ENCODE data around the gene TMTC1. TPM values are rescaled to one million over a fixed set of nuclear protein-coding genes. Genes with fewer than 3 reads are reported as not detected.

TMTC1 gene
- total and polyA plus RNA-seq, 5 donors from 2014 or later = not detected

DNA sequence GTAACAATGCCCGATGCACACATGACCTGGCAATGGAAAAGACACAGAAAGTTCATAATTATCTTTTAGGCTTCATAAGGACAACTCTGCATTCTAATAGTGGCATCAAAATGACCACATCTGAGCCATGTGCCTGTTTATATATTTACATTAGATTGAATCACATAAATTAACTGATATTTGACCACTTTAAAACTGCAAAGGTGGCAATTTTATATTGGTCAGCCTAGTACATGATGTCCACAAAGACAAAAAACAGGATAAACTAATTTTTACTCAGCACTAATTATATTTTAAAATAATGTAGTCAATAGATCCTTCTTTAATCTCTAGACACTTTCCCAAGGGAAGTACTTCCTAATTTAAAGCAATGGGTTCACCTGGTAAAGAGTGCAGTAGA is 274.2 kb downstream of the TMTC1 start:
- no peaks in the 10 kb centered on the region for H3K9me3 Mint-ChIP-seq
- no peak for ATAC-seq (ENCODE audit: low read depth in 2 of 2)
- no peaks in the 10 kb centered on the region for H3K4me1 ChIP-seq (ENCODE audit: control insufficient read depth, insufficient read depth, low read length, poor library complexity, severe bottlenecking)
- no peaks in the 10 kb centered on the region for H3K9me3 ChIP-seq (ENCODE audit: control insufficient read depth in 2 of 2, low read length in 2 of 2)
- no peak overlapping the region for H3K4me3 Mint-ChIP-seq
- H3K4me1 Mint-ChIP-seq = no peaks in the 10 kb centered on the region
- H3K36me3 ChIP-seq (ENCODE audit: control insufficient read depth, insufficient read depth, low read length) = no peaks in the 10 kb centered on the region
- H3K27me3 Mint-ChIP-seq = peaks cover 21% of the 10 kb centered on the region
- H3K4me3 ChIP-seq (ENCODE audit: low read depth, low read length) = no peak overlapping the region
- DNase-seq = no peak
- H3K27ac ChIP-seq (ENCODE audit: insufficient read depth, low read length, poor library complexity, severe bottlenecking) = no peak overlapping the region
- peaks cover 6% of the 10 kb centered on the region for H3K27me3 ChIP-seq (ENCODE audit: control insufficient read depth, insufficient read depth, low read length)
- no peak overlapping the region for H3K27ac Mint-ChIP-seq
- H3K36me3 Mint-ChIP-seq = no peaks in the 10 kb centered on the region

DNA sequence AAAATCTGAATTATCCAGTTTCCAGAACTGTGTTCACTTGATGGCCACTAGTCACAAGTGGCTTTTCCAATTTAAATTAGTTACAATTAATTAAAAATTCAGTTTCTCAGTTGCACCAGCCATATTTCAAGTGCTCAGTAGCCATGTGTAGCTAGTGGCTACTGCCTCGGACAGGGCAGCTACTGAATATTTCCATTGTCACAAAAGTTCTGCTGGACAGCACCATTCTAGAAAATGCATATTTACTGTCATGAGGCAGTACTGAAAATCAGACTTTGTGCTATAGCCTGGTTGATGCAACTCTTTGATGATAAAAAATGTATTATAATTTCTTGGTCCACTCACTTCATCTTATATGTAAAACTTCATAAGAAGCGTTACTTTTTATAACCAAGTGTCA is 274.8 kb downstream of the TMTC1 start:
- Mint-ChIP-seq H3K27me3 (peaks cover 17% of the 10 kb centered on the region), H3K36me3 (no peaks in the 10 kb centered on the region), H3K27ac (no peak overlapping the region), H3K9me3 (no peaks in the 10 kb centered on the region), H3K4me3 (no peak overlapping the region), H3K4me1 (no peaks in the 10 kb centered on the region)
- H3K9me3 ChIP-seq (ENCODE audit: control insufficient read depth in 2 of 2, low read length in 2 of 2) = no peaks in the 10 kb centered on the region
- H3K27me3 ChIP-seq (ENCODE audit: control insufficient read depth, insufficient read depth, low read length) = peaks cover 5% of the 10 kb centered on the region
- no peaks in the 10 kb centered on the region for H3K4me1 ChIP-seq (ENCODE audit: control insufficient read depth, insufficient read depth, low read length, poor library complexity, severe bottlenecking)
- no peak overlapping the region for H3K4me3 ChIP-seq (ENCODE audit: low read depth, low read length)
- ATAC-seq (ENCODE audit: low read depth in 2 of 2) (no peak), DNase-seq (no peak)
- H3K27ac ChIP-seq (ENCODE audit: insufficient read depth, low read length, poor library complexity, severe bottlenecking) = no peak overlapping the region
- no peaks in the 10 kb centered on the region for H3K36me3 ChIP-seq (ENCODE audit: control insufficient read depth, insufficient read depth, low read length)

DNA sequence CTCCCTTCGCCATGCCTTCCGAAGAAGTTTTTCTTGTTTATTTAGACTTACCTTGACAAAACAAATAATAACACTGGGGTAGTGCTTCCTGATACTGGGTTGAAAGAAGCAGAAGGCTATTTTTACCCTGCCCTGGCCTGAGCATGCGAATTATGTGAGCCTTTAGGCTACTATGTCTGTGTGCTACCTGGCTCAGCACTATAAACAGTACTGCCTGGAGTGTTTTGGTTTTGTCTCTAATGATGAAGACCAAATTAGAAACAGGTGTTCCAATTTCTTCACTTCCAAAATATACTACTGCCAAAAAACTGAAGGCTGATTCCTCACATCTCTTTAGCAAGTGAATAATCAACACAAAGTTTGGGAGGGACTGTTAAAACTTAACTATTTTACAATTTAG is 278.6 kb downstream of the TMTC1 start:
- no peaks in the 10 kb centered on the region for H3K36me3 Mint-ChIP-seq
- Histone ChIP-seq H3K4me3 (ENCODE audit: low read depth, low read length) (no peak overlapping the region), H3K27me3 (ENCODE audit: control insufficient read depth, insufficient read depth, low read length) (peaks cover 2% of the 10 kb centered on the region), H3K4me1 (ENCODE audit: control insufficient read depth, insufficient read depth, low read length, poor library complexity, severe bottlenecking) (no peaks in the 10 kb centered on the region), H3K36me3 (ENCODE audit: control insufficient read depth, insufficient read depth, low read length) (no peaks in the 10 kb centered on the region), H3K9me3 (ENCODE audit: control insufficient read depth in 2 of 2, low read length in 2 of 2) (no peaks in the 10 kb centered on the region), H3K27ac (ENCODE audit: insufficient read depth, low read length, poor library complexity, severe bottlenecking) (no peak overlapping the region)
- no peak overlapping the region for H3K4me3 Mint-ChIP-seq
- no peak for ATAC-seq (ENCODE audit: low read depth in 2 of 2)
- no peak overlapping the region for H3K27ac Mint-ChIP-seq
- H3K9me3 Mint-ChIP-seq = no peaks in the 10 kb centered on the region
- DNase-seq = no peak
- H3K27me3 Mint-ChIP-seq = peaks cover 5% of the 10 kb centered on the region
- H3K4me1 Mint-ChIP-seq = no peaks in the 10 kb centered on the region

DNA sequence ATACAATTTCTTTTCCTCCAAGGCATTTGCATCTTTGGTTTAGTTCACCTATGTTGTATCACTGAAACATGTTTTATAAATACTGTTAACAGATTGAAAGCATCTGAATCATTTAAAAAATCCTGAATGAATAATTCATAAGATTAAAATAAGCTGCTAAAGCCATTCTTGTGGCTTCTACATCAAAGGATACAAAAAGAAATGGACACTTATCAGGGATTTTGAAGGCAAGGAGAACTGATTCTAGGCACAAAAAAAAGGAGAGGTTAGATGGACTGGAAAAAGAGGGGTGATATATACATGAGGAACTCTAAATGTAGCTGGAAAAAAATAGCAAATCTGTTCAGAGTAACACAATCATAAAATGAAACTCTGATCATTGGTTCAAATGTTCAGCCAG is 280.5 kb downstream of the TMTC1 start:
- Mint-ChIP-seq H3K27me3 (peaks cover under 1% of the 10 kb centered on the region), H3K4me3 (no peak overlapping the region), H3K9me3 (no peaks in the 10 kb centered on the region), H3K36me3 (no peaks in the 10 kb centered on the region), H3K4me1 (no peaks in the 10 kb centered on the region), H3K27ac (no peak overlapping the region)
- Histone ChIP-seq H3K9me3 (ENCODE audit: control insufficient read depth in 2 of 2, low read length in 2 of 2) (no peaks in the 10 kb centered on the region), H3K4me1 (ENCODE audit: control insufficient read depth, insufficient read depth, low read length, poor library complexity, severe bottlenecking) (no peaks in the 10 kb centered on the region), H3K36me3 (ENCODE audit: control insufficient read depth, insufficient read depth, low read length) (no peaks in the 10 kb centered on the region), H3K27me3 (ENCODE audit: control insufficient read depth, insufficient read depth, low read length) (peaks cover 2% of the 10 kb centered on the region), H3K27ac (ENCODE audit: insufficient read depth, low read length, poor library complexity, severe bottlenecking) (no peak overlapping the region), H3K4me3 (ENCODE audit: low read depth, low read length) (no peak overlapping the region)
- DNase-seq (no peak), ATAC-seq (ENCODE audit: low read depth in 2 of 2) (no peak)

DNA sequence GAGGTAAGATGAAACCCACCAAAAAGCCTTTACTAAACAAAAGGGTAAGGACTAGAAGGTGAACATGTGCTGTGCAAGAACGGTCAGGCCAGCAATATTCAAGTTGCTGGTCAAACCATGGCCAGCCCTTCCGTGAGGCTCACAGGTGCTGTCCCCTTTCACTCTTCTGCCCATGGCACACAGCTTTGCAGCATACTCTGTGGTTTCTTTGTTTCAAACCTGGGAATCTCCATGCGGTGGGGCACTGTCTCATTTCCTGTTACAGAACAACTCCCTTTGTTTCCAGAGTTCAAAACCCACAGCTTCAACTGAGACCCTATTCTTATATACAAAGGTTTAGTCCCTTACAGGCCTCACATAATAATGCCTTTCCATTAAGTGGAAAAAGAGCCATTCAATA is 284.5 kb downstream of the TMTC1 start:
- H3K27me3 Mint-ChIP-seq = peaks cover 4% of the 10 kb centered on the region
- Histone ChIP-seq H3K4me1 (ENCODE audit: control insufficient read depth, insufficient read depth, low read length, poor library complexity, severe bottlenecking) (no peaks in the 10 kb centered on the region), H3K27me3 (ENCODE audit: control insufficient read depth, insufficient read depth, low read length) (no peaks in the 10 kb centered on the region), H3K9me3 (ENCODE audit: control insufficient read depth in 2 of 2, low read length in 2 of 2) (no peaks in the 10 kb centered on the region), H3K4me3 (ENCODE audit: low read depth, low read length) (no peak overlapping the region), H3K27ac (ENCODE audit: insufficient read depth, low read length, poor library complexity, severe bottlenecking) (no peak overlapping the region), H3K36me3 (ENCODE audit: control insufficient read depth, insufficient read depth, low read length) (no peaks in the 10 kb centered on the region)
- no peaks in the 10 kb centered on the region for H3K9me3 Mint-ChIP-seq
- no peak overlapping the region for H3K4me3 Mint-ChIP-seq
- ATAC-seq (ENCODE audit: low read depth in 2 of 2) (no peak), DNase-seq (no peak)
- H3K4me1 Mint-ChIP-seq = no peaks in the 10 kb centered on the region
- no peak overlapping the region for H3K27ac Mint-ChIP-seq
- no peaks in the 10 kb centered on the region for H3K36me3 Mint-ChIP-seq

DNA sequence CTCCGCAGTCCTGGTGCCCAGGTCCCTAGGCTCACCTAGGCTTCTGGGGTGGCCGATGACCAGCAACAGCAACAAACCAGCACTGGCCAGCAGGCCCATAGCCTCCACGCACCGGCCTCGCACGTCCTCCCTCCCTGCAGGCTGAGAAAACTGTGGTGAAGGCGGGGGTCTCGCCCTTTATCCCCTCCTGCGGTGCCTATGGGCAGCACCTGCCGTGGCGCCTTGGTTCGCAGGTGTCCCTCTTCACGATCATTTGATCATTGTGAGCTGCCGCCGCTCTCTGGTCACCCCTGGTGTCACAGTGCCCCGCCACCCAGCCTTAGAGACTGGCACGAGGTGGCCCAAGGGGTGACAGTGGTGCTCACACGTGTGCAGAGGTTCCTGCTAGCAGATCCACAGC is 286.2 kb downstream of the TMTC1 start, which contains the start of gene OVCH1:
Gene OVCH1 (minus strand): TSS at position 99 of the 400 bp plus-strand sequence. CDS start 0 bp downstream, at position 99.
- Mint-ChIP-seq H3K9me3 (no peaks in the 10 kb centered on the region), H3K36me3 (no peaks in the 10 kb centered on the region), H3K4me3 (no peak within 1 kb of the TSS), H3K27me3 (peaks cover 4% of the 10 kb centered on the region), H3K4me1 (no peaks in the 10 kb centered on the region), H3K27ac (no peak within 1 kb of the TSS)
- H3K9me3 ChIP-seq (ENCODE audit: control insufficient read depth in 2 of 2, low read length in 2 of 2) = no peaks in the 10 kb centered on the region
- H3K27me3 ChIP-seq (ENCODE audit: control insufficient read depth, insufficient read depth, low read length) = no peaks in the 10 kb centered on the region
- H3K27ac ChIP-seq (ENCODE audit: insufficient read depth, low read length, poor library complexity, severe bottlenecking) = no peak within 1 kb of the TSS
- H3K4me1 ChIP-seq (ENCODE audit: control insufficient read depth, insufficient read depth, low read length, poor library complexity, severe bottlenecking) = no peaks in the 10 kb centered on the region
- H3K36me3 ChIP-seq (ENCODE audit: control insufficient read depth, insufficient read depth, low read length) = no peaks in the 10 kb centered on the region
- no peak for DNase-seq
- no peak within 1 kb of the TSS for H3K4me3 ChIP-seq (ENCODE audit: low read depth, low read length)
- no peak for ATAC-seq (ENCODE audit: low read depth in 2 of 2)

DNA sequence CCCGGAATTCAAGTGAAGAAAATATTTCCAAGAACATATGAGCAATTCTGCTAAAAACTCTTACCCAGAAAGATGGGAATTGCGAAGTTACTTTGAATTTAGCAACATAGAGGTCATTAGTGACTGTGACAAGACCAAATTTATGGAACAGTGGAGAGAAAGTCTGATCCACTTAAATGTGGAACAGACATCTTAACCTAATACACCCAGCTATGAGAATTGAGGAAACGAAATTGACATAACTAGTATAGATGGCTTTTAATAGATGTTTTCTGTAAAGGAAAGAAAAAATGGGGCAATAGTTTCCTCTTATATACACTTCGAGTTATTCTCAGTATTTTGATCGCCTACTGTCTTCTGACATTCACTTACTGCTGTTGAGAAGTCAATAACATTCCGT is 290.9 kb downstream of the TMTC1 start:
- H3K36me3 ChIP-seq (ENCODE audit: control insufficient read depth, insufficient read depth, low read length) = no peaks in the 10 kb centered on the region
- no peaks in the 10 kb centered on the region for H3K4me1 Mint-ChIP-seq
- H3K9me3 ChIP-seq (ENCODE audit: control insufficient read depth in 2 of 2, low read length in 2 of 2) = no peaks in the 10 kb centered on the region
- no peak overlapping the region for H3K27ac Mint-ChIP-seq
- no peaks in the 10 kb centered on the region for H3K9me3 Mint-ChIP-seq
- no peaks in the 10 kb centered on the region for H3K27me3 ChIP-seq (ENCODE audit: control insufficient read depth, insufficient read depth, low read length)
- H3K36me3 Mint-ChIP-seq = no peaks in the 10 kb centered on the region
- no peak overlapping the region for H3K4me3 ChIP-seq (ENCODE audit: low read depth, low read length)
- ATAC-seq (ENCODE audit: low read depth in 2 of 2) = no peak
- peaks cover 8% of the 10 kb centered on the region for H3K27me3 Mint-ChIP-seq
- no peak for DNase-seq
- H3K4me3 Mint-ChIP-seq = no peak overlapping the region
- no peak overlapping the region for H3K27ac ChIP-seq (ENCODE audit: insufficient read depth, low read length, poor library complexity, severe bottlenecking)
- H3K4me1 ChIP-seq (ENCODE audit: control insufficient read depth, insufficient read depth, low read length, poor library complexity, severe bottlenecking) = no peaks in the 10 kb centered on the region

DNA sequence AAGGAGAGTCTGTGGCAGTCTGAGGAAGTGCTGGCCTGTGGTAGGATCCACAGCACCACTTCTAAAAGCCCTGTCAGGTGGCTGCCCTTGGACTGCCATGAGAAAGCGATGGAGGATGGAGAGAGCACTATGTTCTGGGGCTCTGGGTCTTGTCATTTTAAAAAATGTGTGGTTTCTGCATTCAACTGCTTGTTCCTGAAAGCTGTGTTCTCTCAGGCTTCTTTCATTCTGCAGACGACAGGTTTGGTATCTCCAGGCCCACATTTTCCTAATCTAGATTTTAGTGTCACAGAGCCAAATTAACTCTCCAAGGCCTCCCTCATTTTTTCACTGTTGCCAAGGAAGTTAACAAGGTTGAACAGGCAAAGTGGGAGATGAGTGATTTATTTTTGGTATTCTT is 296.8 kb downstream of the TMTC1 start:
- ATAC-seq (ENCODE audit: low read depth in 2 of 2) = no peak
- no peak overlapping the region for H3K27ac Mint-ChIP-seq
- no peaks in the 10 kb centered on the region for H3K27me3 ChIP-seq (ENCODE audit: control insufficient read depth, insufficient read depth, low read length)
- no peaks in the 10 kb centered on the region for H3K9me3 Mint-ChIP-seq
- no peaks in the 10 kb centered on the region for H3K4me1 Mint-ChIP-seq
- H3K36me3 ChIP-seq (ENCODE audit: control insufficient read depth, insufficient read depth, low read length) = no peaks in the 10 kb centered on the region
- peaks cover 8% of the 10 kb centered on the region for H3K27me3 Mint-ChIP-seq
- DNase-seq = no peak
- H3K36me3 Mint-ChIP-seq = no peaks in the 10 kb centered on the region
- H3K4me3 Mint-ChIP-seq = no peak overlapping the region
- H3K4me1 ChIP-seq (ENCODE audit: control insufficient read depth, insufficient read depth, low read length, poor library complexity, severe bottlenecking) = no peaks in the 10 kb centered on the region
- H3K4me3 ChIP-seq (ENCODE audit: low read depth, low read length) = no peak overlapping the region
- H3K9me3 ChIP-seq (ENCODE audit: control insufficient read depth in 2 of 2, low read length in 2 of 2) = no peaks in the 10 kb centered on the region
- H3K27ac ChIP-seq (ENCODE audit: insufficient read depth, low read length, poor library complexity, severe bottlenecking) = no peak overlapping the region
